Measurements from ENCODE around the gene SH3BP1.
"Not testable (repeated sequence)": the region's sequence is repeated elsewhere in the genome, so short reads cannot be mapped to it uniquely, and the experiment has no call there.

The SH3BP1 gene

DNA sequence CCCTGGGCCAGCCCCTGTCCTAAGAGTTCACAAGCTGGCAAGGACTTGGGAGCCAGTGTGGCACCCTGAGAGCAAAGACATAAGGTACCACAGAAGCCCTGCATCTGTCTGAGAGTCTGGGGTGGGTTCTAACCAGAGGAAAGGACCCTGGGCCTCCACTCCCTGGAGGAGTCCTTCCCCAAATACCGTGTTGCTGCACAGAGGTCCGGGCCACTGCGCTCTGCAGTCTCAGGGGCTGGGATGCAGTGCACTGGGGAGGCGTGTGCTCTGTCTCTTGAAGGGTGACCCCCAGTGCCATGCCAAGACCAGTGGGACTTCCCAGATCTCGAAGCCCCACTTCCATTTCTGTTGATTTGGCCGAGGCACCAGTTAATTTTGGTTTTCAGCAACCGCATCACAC, 4.3 kb upstream of the SH3BP1 start:
- DNase-seq: no peak

DNA sequence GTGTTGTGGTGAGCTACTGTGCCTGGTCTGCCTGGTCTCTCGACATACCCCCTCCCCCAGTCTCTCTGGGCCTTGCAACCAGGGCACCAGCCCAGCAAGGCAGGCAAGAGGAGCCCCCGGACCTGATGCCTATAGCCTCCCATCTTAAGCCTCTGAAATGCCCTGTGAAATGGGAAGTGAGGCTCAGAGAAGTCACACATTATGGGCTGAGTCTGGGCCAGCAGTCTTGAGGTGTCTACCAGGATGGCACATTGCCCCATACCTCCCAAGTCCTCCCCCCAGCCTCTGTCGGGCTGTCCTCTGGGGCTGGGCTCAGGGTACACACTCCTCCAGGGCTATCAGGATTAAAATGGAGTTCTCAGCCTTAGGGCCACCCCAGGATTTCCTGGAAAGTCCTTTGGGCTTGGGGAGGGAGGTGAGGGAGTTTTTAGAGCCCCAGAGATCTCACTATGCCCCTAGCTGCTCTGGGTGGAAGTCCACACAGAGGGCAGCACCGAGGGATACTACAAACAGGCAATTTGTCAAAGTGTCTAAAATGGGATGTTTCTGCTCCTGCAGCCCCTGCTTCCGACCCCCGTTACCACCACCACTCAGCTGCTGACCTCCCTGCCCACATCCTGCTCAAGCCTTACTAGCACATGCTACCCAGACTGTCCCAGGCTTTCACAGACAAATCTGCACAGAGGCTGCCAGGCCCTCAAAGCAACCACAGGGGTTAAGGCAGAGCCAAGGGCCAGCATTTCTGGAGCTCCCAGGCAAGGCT, 3.1 kb upstream of the SH3BP1 start:
- DNase-seq: no peak

DNA sequence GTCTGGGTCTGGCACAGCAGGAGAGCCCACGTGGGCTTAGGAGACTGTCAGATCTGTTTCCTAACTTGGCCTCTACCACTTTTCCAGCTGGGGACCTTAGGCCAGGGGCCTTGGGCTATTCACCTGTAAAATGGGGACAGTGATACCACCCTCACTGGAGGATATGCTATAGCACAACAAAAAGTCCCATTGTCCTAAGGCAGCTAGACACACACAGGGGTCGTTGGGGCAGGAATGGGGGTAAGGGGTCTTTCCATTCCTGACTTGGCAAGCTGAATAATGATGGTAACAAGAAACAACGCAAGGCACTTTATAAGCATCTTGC, 2.6 kb upstream of the SH3BP1 start:
- no peak for DNase-seq

GRCh38 chr22:37638391-37639069, 939 bp upstream of the SH3BP1 start:
- DNase-seq: no peak

GRCh38 chr22:37639771-37640590, 512 bp downstream of the SH3BP1 start:
- DNase-seq: no peak

DNA sequence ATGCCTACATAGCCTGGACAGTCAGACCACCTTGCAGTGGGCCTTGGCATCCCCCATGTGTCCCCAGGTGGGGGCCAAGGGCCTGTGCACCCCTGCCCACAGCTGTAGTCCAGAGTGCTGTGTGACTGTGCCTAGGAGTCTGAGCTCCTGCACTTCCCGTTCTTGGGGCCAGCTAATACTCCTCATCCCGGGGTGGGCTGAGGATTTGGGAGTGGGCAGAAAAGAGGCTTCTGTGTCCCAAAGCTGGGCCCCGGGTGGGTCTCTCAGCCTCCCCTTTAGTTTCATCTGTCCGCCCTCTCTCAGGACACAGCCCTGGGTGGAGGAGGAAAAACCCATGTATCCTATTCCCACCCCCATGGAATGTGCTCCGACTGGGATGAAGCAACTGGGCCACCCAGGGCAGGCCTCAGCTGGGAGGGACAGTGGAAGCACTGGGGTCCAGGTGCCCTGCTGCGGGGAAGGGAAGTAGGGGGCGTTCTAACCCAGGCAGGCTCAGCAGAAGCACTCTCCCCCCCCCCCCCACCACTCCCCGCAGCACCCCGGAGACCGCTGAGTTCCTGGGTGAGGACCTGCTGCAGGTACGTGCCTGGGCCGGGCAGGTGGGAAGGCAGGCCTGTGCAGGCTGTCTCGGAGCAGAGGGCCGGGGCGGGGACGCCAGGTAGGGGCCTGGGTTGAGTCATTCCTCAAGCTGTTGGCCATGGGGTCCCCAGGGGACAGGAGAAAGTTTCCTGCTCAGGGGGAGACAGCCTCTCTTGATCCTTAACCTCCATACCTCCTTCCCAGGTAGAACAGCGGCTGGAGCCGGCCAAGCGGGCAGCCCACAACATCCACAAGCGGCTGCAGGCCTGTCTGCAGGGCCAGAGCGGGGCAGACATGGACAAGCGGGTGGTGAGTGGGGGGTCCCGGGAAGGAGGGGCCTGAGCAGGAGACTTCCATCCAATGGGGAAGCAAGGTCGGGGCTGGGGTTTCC, 1.4 kb downstream of the SH3BP1 start:
- DNase-seq: no peak

- no peak for DNase-seq
These were observed 2.1 kb downstream of the SH3BP1 start for GRCh38 chr22:37641561-37641949.

GRCh38 chr22:37643225-37643847, 3.9 kb downstream of the SH3BP1 start:
- peak; percentile 27 to 34 for DNase-seq

- no peak for DNase-seq
These were observed 7.8 kb downstream of the SH3BP1 start for GRCh38 chr22:37647317-37647716.

DNA sequence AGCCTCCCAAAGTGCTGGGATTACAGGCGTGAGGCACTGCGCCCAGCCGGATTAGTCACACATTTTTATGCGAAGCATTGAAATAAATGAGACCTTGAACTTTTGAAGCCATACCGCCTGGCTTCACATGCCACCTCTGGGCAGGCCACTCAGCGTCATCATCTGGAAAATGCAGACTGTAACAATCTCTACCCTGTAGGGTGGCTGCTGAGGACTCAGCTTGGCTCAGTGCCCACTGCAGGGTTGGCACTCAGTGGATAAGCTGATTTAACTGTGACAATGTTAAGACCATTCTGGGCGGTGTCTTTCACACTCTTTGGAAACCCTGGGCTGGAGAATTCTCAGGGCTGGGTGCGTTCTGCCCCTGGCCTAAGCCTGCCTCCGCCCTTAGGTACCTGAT, 8.5 kb downstream of the SH3BP1 start:
- DNase-seq: no peak

- no peak for DNase-seq
These were observed 11.1 kb downstream of the SH3BP1 start for GRCh38 chr22:37650463-37651136.

DNA sequence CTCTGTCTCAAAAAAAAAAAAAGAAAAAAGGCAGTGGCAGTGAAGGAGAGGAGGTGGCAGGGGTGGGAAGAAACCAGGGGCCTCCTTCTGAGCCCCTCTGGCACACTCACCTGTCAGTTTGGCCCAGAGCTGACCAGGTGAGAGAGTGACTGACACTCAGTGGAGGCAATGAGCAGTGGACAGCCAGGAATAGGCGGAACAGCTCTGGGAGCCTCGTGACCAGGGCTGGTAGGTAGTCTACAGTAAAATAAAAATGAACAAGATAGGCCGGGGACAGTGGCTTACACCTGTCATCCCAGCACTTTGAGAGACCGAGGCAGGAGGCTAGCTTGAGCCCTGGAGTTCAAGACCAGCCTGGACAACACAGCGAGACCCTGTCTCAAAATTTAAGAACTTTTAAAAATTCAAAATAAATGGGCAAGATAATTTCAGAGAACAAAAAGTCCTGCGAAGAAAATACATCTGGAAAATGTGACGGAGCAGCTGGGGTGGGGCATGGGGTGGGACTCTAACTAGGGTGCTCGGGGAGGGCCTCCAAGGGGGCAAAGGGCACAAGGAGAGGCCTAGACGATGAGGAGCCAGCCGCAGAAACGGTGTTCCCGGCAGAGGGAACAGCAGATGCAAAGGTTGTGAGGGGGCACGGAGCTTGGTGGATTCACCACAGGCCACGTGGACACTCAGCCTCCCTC, 15.2 kb downstream of the SH3BP1 start:
- no peak for DNase-seq

GRCh38 chr22:37655252-37655563, 15.7 kb downstream of the SH3BP1 start:
- DNase-seq: no peak

DNA sequence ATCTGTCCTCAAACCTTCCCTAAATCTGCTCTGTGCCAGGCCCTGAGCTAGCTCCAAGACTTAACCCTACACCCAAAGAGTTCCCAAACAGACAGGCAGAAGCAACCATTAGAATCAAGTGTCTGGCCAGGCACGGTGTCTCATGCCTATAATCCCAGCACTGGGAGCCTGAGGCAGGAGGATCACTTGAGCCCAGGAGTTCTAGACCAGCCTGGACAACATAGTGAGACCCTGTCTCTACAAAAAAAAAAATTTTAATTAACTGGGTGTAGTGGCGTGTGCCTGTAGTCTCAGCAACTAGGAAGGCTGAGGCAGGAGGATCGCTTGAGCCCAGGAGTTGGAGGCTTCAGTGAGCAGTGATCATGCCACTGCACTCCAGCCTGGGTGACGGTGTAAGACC, 17.1 kb downstream of the SH3BP1 start:
- not testable (repeated sequence) for DNase-seq

DNA sequence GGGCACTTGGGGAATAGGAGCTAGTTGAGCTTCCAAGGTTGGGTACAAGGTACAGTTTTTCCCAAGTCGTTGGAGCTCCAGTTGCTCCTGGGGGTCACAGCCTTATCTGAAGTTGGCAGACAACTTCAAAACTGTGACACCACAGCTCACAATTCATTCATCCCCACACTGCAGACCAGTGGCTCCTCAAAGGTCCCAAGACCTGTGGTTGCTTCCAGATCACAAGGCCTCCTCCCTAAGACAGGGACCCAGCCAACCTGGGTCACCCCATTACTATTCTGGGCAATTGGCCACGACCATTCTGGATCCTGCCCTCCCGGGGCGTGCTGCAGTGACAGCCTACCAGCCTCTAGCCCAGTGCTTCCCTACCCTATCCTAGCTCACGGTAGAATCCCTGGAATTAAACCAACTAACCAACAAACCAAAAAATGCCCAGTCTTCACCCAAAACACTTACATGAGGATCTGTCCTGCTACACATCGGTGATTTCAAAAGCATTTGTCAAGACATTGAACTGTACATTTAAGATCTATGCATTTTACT, 18.2 kb downstream of the SH3BP1 start:
- DNase-seq: no peak

DNA sequence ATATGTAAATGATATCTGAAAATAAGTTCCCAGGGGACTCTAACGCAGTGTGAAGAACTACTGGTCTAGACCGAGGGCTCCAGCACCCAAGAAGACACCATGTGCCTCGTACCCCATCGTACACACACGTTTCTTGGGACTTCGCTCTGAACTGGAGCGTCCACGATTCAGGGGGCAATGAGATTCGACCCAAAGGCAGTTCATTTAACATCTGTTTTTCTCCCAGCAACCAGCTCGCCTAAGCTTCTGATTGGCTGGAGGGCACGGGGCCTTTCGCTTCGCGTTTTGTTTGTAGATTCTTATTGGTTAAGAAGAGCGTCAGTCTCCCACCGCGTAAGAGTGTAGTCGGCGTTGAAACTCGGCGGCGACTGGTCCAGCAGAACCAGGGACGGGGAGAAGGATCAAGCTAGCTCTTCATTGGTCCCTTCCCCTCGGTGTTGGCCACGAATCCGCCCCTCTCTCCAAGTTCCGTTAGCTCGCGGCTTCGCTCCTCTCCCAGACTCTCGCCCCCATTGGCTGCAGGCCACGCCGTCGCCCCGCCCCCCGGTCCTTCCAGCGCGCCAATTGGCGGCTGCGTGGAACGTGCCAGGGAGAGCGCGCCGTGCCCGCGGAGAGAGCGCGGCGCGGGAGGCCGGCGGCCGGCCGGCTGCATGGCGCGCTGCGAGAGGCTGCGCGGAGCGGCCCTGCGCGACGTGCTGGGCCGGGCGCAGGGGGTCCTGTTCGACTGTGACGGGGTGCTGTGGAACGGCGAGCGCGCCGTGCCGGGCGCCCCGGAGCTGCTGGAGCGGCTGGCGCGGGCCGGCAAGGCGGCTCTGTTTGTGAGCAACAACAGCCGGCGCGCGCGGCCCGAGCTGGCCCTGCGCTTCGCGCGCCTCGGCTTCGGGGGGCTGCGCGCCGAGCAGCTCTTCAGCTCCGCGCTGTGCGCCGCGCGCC, 18.9 kb downstream of the SH3BP1 start, which contains the start of gene PDXP:
TSS of gene PDXP (plus strand) at position 591 of the 933 bp plus-strand sequence. CDS start at position 651, 60 bp downstream.
- DNase-seq: peak; percentile 95 to 96

GRCh38 chr22:37659066-37659896, 19.8 kb downstream of the SH3BP1 start:
- DNase-seq: no peak

DNA sequence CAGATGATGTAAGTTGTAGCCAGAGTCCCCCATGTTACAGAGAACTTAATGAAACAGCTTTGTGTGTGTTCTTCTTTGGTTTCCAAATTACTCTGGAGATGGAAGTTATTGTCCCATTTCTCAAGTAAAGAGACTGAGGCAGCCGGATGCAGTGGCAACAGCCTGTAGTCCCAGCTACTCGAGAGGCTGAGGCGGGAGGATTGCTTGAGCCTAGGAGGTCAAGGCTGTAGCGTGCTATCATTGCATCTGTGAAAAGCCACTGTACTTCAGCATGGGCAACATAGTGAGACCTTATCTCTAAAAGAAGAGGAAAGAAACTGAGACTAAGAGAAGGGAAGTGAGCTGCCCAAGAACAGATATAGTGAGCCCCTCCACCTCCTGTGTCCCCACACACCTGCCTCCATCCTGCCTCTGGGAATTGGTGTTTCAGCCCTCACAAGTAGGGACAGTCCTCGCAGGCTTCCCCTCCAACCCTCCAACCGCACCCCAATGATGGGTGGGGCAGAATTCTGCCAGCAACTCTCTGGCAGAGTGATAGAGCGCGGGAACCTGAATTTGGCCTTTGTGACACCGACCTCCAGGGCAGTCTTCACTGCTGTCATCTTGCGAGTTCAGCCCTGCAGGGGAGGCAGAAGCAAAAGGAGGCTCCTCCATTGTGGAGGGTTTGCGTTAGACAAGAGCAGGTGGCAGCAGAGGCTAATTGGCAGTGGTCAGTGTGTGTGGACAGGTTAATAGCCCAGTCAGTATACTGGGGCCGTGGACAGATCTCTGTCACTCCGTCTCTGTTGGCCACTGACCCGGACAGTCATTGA, 20.6 kb downstream of the SH3BP1 start:
- no peak for DNase-seq
